M059J (cell line): ENCODE data around the gene SUDS3. TPM values are rescaled to one million over a fixed set of nuclear protein-coding genes. Genes with fewer than 3 reads are reported as not detected.
"Not testable (repeated sequence)": the region's sequence is repeated elsewhere in the genome, so short reads cannot be mapped to it uniquely, and the experiment has no call there.

Experiments
- DNase-seq: peaks from one replicate; pipeline ENCODE4 v3.0.0-alpha.2; 2012; ENCODE audit warnings: low read depth
- total RNA-seq: library from RNA; depleted of rRNA; stranded (reverse); fragments of >200 nt; shearing (Covaris generic); gene quantifications from 2 replicates; pipeline ENCODE4 v1.2.3, GENCODE V29; 2014; rRNA removed

SUDS3 gene
- total RNA-seq: 29.2 and 43.3 TPM in 2 replicates

- DNase-seq: peak; percentile 71
These were observed at the start of gene SUDS3 for GRCh38 chr12:118376089-118377020. Gene SUDS3 (plus strand): TSS chr12:118376555. CDS start chr12:118376692, 137 bp downstream.

- no peak for DNase-seq
These were observed 49.4 kb upstream of the SUDS3 start for GRCh38 chr12:118326991-118327390.

- no peak for DNase-seq
These were observed 49.0 kb upstream of the SUDS3 start for GRCh38 chr12:118327391-118327790.

GRCh38 chr12:118328486-118329330 lies 47.6 kb upstream of the SUDS3 start:
- no peak for DNase-seq

- DNase-seq: peak; percentile 65
These were observed 45.8 kb upstream of the SUDS3 start for GRCh38 chr12:118330421-118331018.

GRCh38 chr12:118332511-118332910 lies 43.8 kb upstream of the SUDS3 start:
- no peak for DNase-seq

GRCh38 chr12:118334241-118334640 lies 42.1 kb upstream of the SUDS3 start:
- DNase-seq: no peak

GRCh38 chr12:118334939-118335567 lies 41.3 kb upstream of the SUDS3 start:
- no peak for DNase-seq

GRCh38 chr12:118336123-118336522 lies 40.2 kb upstream of the SUDS3 start:
- no peak for DNase-seq

- peak; percentile 58 for DNase-seq
These were observed 39.0 kb upstream of the SUDS3 start for GRCh38 chr12:118337194-118337838.

- no peak for DNase-seq
These were observed 34.3 kb upstream of the SUDS3 start for GRCh38 chr12:118342090-118342489.

GRCh38 chr12:118344829-118345228 lies 31.5 kb upstream of the SUDS3 start:
- DNase-seq: no peak

GRCh38 chr12:118345355-118345754 lies 31.0 kb upstream of the SUDS3 start:
- DNase-seq: no peak

- no peak for DNase-seq
These were observed 29.5 kb upstream of the SUDS3 start for GRCh38 chr12:118346895-118347294.

GRCh38 chr12:118347916-118348315 lies 28.4 kb upstream of the SUDS3 start:
- no peak for DNase-seq

- no peak for DNase-seq
These were observed 25.3 kb upstream of the SUDS3 start for GRCh38 chr12:118350908-118351559.

GRCh38 chr12:118353721-118354120 lies 22.6 kb upstream of the SUDS3 start:
- no peak for DNase-seq

- not testable (repeated sequence) for DNase-seq
These were observed 21.9 kb upstream of the SUDS3 start for GRCh38 chr12:118354503-118354902.

GRCh38 chr12:118354903-118355302 lies 21.5 kb upstream of the SUDS3 start:
- peak; percentile 63 for DNase-seq

- peak; percentile 35 for DNase-seq
These were observed 20.5 kb upstream of the SUDS3 start for GRCh38 chr12:118355843-118356242.
